Measurements from ENCODE around the gene CRISPLD2. TPM values are rescaled to one million over a fixed set of nuclear protein-coding genes. Genes with fewer than 3 reads are reported as not detected.
"Not testable (repeated sequence)": the region's sequence is repeated elsewhere in the genome, so short reads cannot be mapped to it uniquely, and the experiment has no call there.

CRISPLD2 gene
- total RNA-seq, 2 donors from 2014 or later: 0.30 to 0.66 TPM

GRCh38 chr16:84823484-84823883 is 3.7 kb downstream of the CRISPLD2 start:
- H3K27me3 Mint-ChIP-seq: peaks cover 12% of the 10 kb centered on the region
- peaks cover 20% of the 10 kb centered on the region for H3K4me1 Mint-ChIP-seq
- no peak for ATAC-seq (replicated peaks)
- no peaks in the 10 kb centered on the region for H3K36me3 Mint-ChIP-seq (ENCODE audit: low read depth)
- H3K9me3 Mint-ChIP-seq: no peaks in the 10 kb centered on the region
- H3K27ac Mint-ChIP-seq: no peak overlapping the region
- H3K4me3 Mint-ChIP-seq: no peak overlapping the region

DNA sequence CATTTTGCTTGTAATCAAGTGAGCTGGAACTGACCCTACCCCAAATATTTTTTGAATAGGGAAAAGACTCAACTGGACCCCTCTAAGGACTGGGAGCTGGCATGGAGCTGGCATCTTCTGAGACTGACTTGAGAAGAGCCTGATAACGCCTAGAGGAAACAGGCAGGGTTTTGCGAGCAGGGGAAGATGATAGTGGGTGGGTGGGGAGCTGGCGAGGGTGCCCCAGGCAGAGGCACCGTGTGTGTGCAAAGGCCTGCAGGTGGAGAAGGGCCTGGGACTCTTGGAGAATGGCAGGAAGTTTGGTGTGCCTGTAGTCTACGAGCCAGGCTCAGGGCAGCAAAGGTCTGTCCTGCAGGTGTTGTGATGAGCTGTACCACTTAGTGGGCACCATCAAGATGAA is 4.1 kb downstream of the CRISPLD2 start:
- Mint-ChIP-seq H3K4me1 (peaks cover 20% of the 10 kb centered on the region), H3K36me3 (ENCODE audit: low read depth) (no peaks in the 10 kb centered on the region), H3K9me3 (no peaks in the 10 kb centered on the region), H3K27ac (no peak overlapping the region), H3K27me3 (peaks cover 15% of the 10 kb centered on the region), H3K4me3 (no peak overlapping the region)
- no peak for ATAC-seq (replicated peaks)

DNA sequence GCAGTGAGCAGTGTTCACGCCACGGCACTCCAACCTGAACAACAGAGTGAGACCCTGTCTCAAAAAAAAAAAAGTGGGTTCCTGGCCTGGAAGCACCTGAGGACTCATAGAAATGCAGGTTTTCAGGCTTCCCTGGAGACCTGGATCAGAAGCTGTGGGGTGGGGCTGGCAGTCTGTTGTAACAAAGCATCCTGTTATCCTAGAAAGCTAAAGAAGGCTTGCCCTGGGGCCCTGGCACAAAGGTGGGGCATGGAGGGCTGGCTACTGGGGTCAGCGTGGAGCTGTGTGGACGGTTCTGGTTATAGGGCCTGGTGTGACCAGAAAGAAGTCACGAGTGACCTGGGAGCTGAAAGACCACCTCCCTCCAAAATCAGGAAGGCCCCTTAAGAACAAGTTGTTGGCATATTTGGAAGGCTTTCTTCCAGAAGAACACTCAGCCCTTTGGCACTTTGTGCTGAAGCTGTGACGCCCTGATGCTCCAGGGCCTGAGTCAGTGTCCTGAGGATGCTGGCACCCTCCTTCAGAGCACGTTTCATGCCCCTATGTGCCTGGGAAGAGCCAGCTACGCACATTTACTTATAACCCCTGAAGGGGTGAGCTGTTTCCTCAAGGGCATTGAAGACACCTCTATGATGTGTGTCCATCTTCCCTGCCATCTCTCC is 6.2 kb downstream of the CRISPLD2 start:
- no peaks in the 10 kb centered on the region for H3K9me3 Mint-ChIP-seq
- H3K36me3 Mint-ChIP-seq (ENCODE audit: low read depth): no peaks in the 10 kb centered on the region
- no peak overlapping the region for H3K4me3 Mint-ChIP-seq
- no peak for ATAC-seq (replicated peaks)
- H3K4me1 Mint-ChIP-seq: peaks cover 11% of the 10 kb centered on the region
- peaks cover 11% of the 10 kb centered on the region for H3K27me3 Mint-ChIP-seq
- no peak overlapping the region for H3K27ac Mint-ChIP-seq

- ATAC-seq (replicated peaks): no peak
- Mint-ChIP-seq H3K36me3 (ENCODE audit: low read depth) (no peaks in the 10 kb centered on the region), H3K4me1 (peaks cover 11% of the 10 kb centered on the region), H3K27ac (no peak overlapping the region), H3K27me3 (peaks cover 11% of the 10 kb centered on the region), H3K9me3 (no peaks in the 10 kb centered on the region), H3K4me3 (no peak overlapping the region)
Measured at GRCh38 chr16:84826558-84826941, 6.8 kb downstream of the CRISPLD2 start.

- Mint-ChIP-seq H3K27me3 (peaks cover 11% of the 10 kb centered on the region), H3K9me3 (no peaks in the 10 kb centered on the region), H3K36me3 (ENCODE audit: low read depth) (no peaks in the 10 kb centered on the region), H3K4me3 (no peak overlapping the region), H3K27ac (no peak overlapping the region), H3K4me1 (peaks cover 10% of the 10 kb centered on the region)
- no peak for ATAC-seq (replicated peaks)
Measured at GRCh38 chr16:84827131-84827574, 7.4 kb downstream of the CRISPLD2 start.

GRCh38 chr16:84827897-84828296 is 8.1 kb downstream of the CRISPLD2 start:
- H3K36me3 Mint-ChIP-seq (ENCODE audit: low read depth): no peaks in the 10 kb centered on the region
- no peak overlapping the region for H3K4me3 Mint-ChIP-seq
- no peak for ATAC-seq (replicated peaks)
- no peaks in the 10 kb centered on the region for H3K9me3 Mint-ChIP-seq
- H3K27ac Mint-ChIP-seq: no peak overlapping the region
- peaks cover 10% of the 10 kb centered on the region for H3K27me3 Mint-ChIP-seq
- peaks cover 3% of the 10 kb centered on the region for H3K4me1 Mint-ChIP-seq

- no peaks in the 10 kb centered on the region for H3K36me3 Mint-ChIP-seq (ENCODE audit: low read depth)
- H3K4me1 Mint-ChIP-seq: no peaks in the 10 kb centered on the region
- no peak overlapping the region for H3K27ac Mint-ChIP-seq
- H3K27me3 Mint-ChIP-seq: peaks cover 8% of the 10 kb centered on the region
- ATAC-seq (replicated peaks): no peak
- no peaks in the 10 kb centered on the region for H3K9me3 Mint-ChIP-seq
- H3K4me3 Mint-ChIP-seq: no peak overlapping the region
Measured at GRCh38 chr16:84828322-84828721, 8.5 kb downstream of the CRISPLD2 start.

GRCh38 chr16:84829168-84829965 is 9.6 kb downstream of the CRISPLD2 start:
- ATAC-seq (replicated peaks): no peak
- Mint-ChIP-seq H3K9me3 (no peaks in the 10 kb centered on the region), H3K27me3 (peaks cover 7% of the 10 kb centered on the region), H3K36me3 (ENCODE audit: low read depth) (no peaks in the 10 kb centered on the region), H3K4me1 (no peaks in the 10 kb centered on the region), H3K27ac (no peak overlapping the region), H3K4me3 (no peak overlapping the region)

GRCh38 chr16:84830765-84831384 is 11.1 kb downstream of the CRISPLD2 start:
- no peak for ATAC-seq (replicated peaks)
- Mint-ChIP-seq H3K27me3 (peaks cover 5% of the 10 kb centered on the region), H3K9me3 (no peaks in the 10 kb centered on the region), H3K36me3 (ENCODE audit: low read depth) (no peaks in the 10 kb centered on the region), H3K4me1 (no peaks in the 10 kb centered on the region), H3K4me3 (no peak overlapping the region), H3K27ac (no peak overlapping the region)

DNA sequence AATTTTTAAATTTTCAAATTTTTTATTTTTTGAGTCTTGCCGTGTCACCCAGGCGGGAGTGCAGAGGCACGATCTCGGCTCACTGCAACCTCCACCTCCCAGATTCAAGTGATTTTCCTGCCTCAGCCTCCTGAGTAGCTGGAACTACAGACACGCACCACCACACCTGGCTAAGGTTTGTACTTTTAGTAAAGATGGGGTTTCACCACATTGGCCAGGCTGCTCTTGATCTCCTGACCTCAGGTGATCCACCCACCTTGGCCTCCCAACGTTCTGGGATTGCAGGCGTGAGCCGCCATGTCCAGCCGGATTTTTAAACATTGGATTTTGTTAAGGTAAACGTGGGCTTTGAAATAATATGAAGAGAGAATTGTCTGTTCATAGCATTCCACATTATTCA is 11.9 kb downstream of the CRISPLD2 start:
- not testable (repeated sequence) for H3K4me1 Mint-ChIP-seq; H3K27ac Mint-ChIP-seq; H3K4me3 Mint-ChIP-seq; H3K9me3 Mint-ChIP-seq; H3K27me3 Mint-ChIP-seq; ATAC-seq (replicated peaks); H3K36me3 Mint-ChIP-seq (ENCODE audit: low read depth)

GRCh38 chr16:84832488-84833143 is 12.8 kb downstream of the CRISPLD2 start:
- Mint-ChIP-seq H3K27ac (no peak overlapping the region), H3K4me3 (no peak overlapping the region), H3K4me1 (no peaks in the 10 kb centered on the region), H3K9me3 (no peaks in the 10 kb centered on the region), H3K27me3 (peaks cover 5% of the 10 kb centered on the region), H3K36me3 (ENCODE audit: low read depth) (no peaks in the 10 kb centered on the region)
- ATAC-seq (replicated peaks): no peak

GRCh38 chr16:84833144-84833500 is 13.3 kb downstream of the CRISPLD2 start:
- Mint-ChIP-seq H3K9me3 (no peaks in the 10 kb centered on the region), H3K36me3 (ENCODE audit: low read depth) (no peaks in the 10 kb centered on the region), H3K4me1 (no peaks in the 10 kb centered on the region), H3K27ac (no peak overlapping the region), H3K4me3 (no peak overlapping the region), H3K27me3 (peaks cover 5% of the 10 kb centered on the region)
- ATAC-seq (replicated peaks): no peak

DNA sequence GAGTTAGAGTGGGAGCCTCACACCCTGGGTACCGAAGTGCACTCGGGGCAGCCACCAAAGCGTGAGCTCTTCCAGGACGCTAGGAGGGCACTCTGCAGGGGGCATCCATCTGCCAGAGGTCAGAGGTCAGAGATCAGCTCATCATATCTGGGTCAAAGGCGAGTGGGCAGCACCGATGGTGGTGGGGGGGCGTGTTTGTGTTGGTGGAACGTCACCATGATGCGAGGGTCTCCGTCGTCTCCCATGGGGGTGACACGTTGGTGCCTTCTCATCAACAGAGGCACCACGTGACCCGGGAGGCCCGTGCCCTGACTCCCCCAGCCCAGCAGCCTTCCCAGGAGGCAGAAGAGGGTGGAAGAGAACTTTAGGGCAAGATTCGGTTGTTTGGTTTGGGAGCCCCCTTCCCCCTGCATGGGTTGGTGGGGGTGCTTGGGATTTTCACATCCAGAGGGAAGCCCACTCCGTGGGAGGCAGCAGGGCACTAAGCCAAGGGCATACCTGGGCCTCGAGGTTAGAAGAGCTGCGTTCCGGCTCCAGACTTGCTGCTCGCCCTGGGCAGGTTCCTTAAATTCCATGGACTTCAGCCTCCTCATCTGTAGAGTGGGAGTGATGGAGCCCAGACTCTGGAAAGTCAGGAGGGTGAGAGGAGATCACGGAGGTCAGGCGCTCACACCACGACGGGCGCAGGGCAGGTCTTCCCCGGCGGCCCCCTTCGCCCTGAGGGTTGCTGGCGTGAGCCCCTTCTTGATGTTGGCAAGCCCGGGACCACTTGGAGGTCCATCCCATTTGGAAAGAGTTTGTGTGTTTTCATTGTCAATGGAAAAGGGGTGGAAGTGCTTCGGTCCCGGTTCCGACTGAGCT is 14.0 kb downstream of the CRISPLD2 start:
- no peaks in the 10 kb centered on the region for H3K9me3 Mint-ChIP-seq
- no peak for ATAC-seq (replicated peaks)
- no peaks in the 10 kb centered on the region for H3K4me1 Mint-ChIP-seq
- no peak overlapping the region for H3K4me3 Mint-ChIP-seq
- H3K36me3 Mint-ChIP-seq (ENCODE audit: low read depth): no peaks in the 10 kb centered on the region
- peaks cover under 1% of the 10 kb centered on the region for H3K27me3 Mint-ChIP-seq
- no peak overlapping the region for H3K27ac Mint-ChIP-seq

DNA sequence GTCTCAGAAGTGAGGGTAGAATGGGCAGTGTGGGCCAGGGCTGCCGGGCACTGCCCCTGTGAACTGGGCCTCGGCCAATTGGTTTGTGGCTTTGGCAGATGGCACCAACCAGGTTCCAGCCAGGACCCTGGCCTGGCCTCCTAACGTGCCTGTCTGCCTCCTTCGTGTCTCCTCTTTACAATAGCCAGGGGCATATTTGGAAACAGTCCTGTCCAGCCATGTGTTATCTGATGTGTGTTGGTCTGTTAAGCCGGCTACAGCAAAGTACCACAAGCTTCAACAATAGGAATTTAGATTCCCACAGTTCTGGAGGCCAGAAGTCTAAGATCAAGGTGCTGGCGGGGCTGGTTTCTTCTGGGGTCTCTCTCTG is 14.6 kb downstream of the CRISPLD2 start:
- Mint-ChIP-seq H3K27ac (no peak overlapping the region), H3K4me3 (no peak overlapping the region), H3K36me3 (ENCODE audit: low read depth) (no peaks in the 10 kb centered on the region), H3K27me3 (no peaks in the 10 kb centered on the region), H3K9me3 (no peaks in the 10 kb centered on the region), H3K4me1 (no peaks in the 10 kb centered on the region)
- ATAC-seq (replicated peaks): no peak
